ENCODE data around the gene FANCI.

- TF ChIP-seq POLR2A (IDR thresholded peaks at IDR 0.05) (no peak), CTCF (IDR thresholded peaks at IDR 0.05) (no peak)
Observed at GRCh38 chr15:89305395-89305794, 61.6 kb downstream of the FANCI start.
